A204.1 (cell line): ENCODE data around the gene SPC24.

Source experiments
- FAIRE-seq: peaks from 2 replicates; lab custom pipeline; 2012; peaks lifted over from hg19 to GRCh38; lab: Jason Lieb, UNC

Gene SPC24

GRCh38 chr19:11155373-11156120 is at the start of gene SPC24:
Gene SPC24 (minus strand): TSS chr19:11155782. CDS start chr19:11155776, 6 bp downstream.
- peak; percentile 98 for FAIRE-seq

GRCh38 chr19:11204943-11205349 is 49.4 kb upstream of the SPC24 start:
- no peak for FAIRE-seq

- no peak for FAIRE-seq
Measured at GRCh38 chr19:11204076-11204602, 48.6 kb upstream of the SPC24 start.

GRCh38 chr19:11203194-11204075 is 47.9 kb upstream of the SPC24 start:
- FAIRE-seq: no peak

GRCh38 chr19:11202488-11203193 is 47.1 kb upstream of the SPC24 start:
- no peak for FAIRE-seq

- FAIRE-seq: no peak
Measured at GRCh38 chr19:11201791-11202190, 46.2 kb upstream of the SPC24 start.

- no peak for FAIRE-seq
Measured at GRCh38 chr19:11200931-11201330, 45.3 kb upstream of the SPC24 start.

- no peak for FAIRE-seq
Measured at GRCh38 chr19:11200015-11200574, 44.5 kb upstream of the SPC24 start.

GRCh38 chr19:11199517-11199916 is 43.9 kb upstream of the SPC24 start:
- no peak for FAIRE-seq

GRCh38 chr19:11198769-11199424 is 43.3 kb upstream of the SPC24 start:
- FAIRE-seq: no peak

GRCh38 chr19:11198175-11198534 is 42.6 kb upstream of the SPC24 start:
- FAIRE-seq: no peak

- FAIRE-seq: no peak
Measured at GRCh38 chr19:11197291-11198174, 42.0 kb upstream of the SPC24 start, which contains the start of gene KANK2. Gene KANK2 (minus strand): TSS chr19:11197545. CDS start chr19:11194511, 3,034 bp downstream.

- FAIRE-seq: no peak
Measured at GRCh38 chr19:11196406-11197287, 41.1 kb upstream of the SPC24 start.

- FAIRE-seq: no peak
Measured at GRCh38 chr19:11195681-11196080, 40.1 kb upstream of the SPC24 start.

- no peak for FAIRE-seq
Measured at GRCh38 chr19:11194656-11195558, 39.3 kb upstream of the SPC24 start.

GRCh38 chr19:11194173-11194572 is 38.6 kb upstream of the SPC24 start:
- no peak for FAIRE-seq

GRCh38 chr19:11192957-11193939 is 37.7 kb upstream of the SPC24 start:
- no peak for FAIRE-seq
